Measurements from ENCODE around the gene DNAJC4. TPM values are rescaled to one million over a fixed set of nuclear protein-coding genes. Genes with fewer than 3 reads are reported as not detected.

The DNAJC4 gene
- total and polyA plus RNA-seq, 2 experiments from 2014 or later: 11.0 to 34.7 TPM

GRCh38 chr11:64249563-64250414 is 19.4 kb downstream of the DNAJC4 start:
- no peak overlapping the region for H3K4me3 ChIP-seq
- 87 to 92% methylated on average over 8 of the region's 8 CpGs for WGBS, 2 experiments (ENCODE audit: low coverage in 1 of 2, low lambda C conversion rate in 2 of 2, missing lambda C conversion rate in 2 of 2)
- no peak for TF ChIP-seq EZH2 (IDR thresholded peaks at IDR 0.05; ENCODE audit: insufficient read depth, poor library complexity, severe bottlenecking)
- no peak for TF ChIP-seq EZH2phosphoT487 (IDR thresholded peaks at IDR 0.05; ENCODE audit: insufficient read depth, low read depth)
- peaks cover 11% of the 10 kb centered on the region; the same call in 1 of the 2 replicates for H3K4me1 ChIP-seq (ENCODE audit: insufficient read depth)
- no peaks in the 10 kb centered on the region for H3K27me3 ChIP-seq (replicated peaks; ENCODE audit: insufficient read depth)
- H3F3A ChIP-seq (ENCODE audit: insufficient read depth): peaks cover 13% of the 10 kb centered on the region; the same call in 1 of the 2 replicates
- no peaks in the 10 kb centered on the region for H3K36me3 ChIP-seq (ENCODE audit: low read depth)
- H3K4me2 ChIP-seq (ENCODE audit: unreplicated experiment): no peak overlapping the region
- H3K27ac ChIP-seq: no peak overlapping the region
- no peak for DNase-seq
- peaks cover 44% of the 10 kb centered on the region for H3K79me2 ChIP-seq (ENCODE audit: insufficient read depth)
- H3K9ac ChIP-seq: no peak overlapping the region
- H4K20me1 ChIP-seq (ENCODE audit: insufficient read depth): no peaks in the 10 kb centered on the region
- H3K9me2 ChIP-seq (ENCODE audit: insufficient read depth): no peaks in the 10 kb centered on the region
- no peak overlapping the region for H2AFZ ChIP-seq
- in situ Hi-C loops (cut with MboI): no loop called here
- no peaks in the 10 kb centered on the region for H3K9me3 ChIP-seq (ENCODE audit: low read depth)

- no peaks in the 10 kb centered on the region for H4K20me1 ChIP-seq (ENCODE audit: insufficient read depth)
- H3K4me3 ChIP-seq: peak overlapping the region; percentile 91
- H3K9ac ChIP-seq: peak overlapping the region; percentile 56
- H3K79me2 ChIP-seq (ENCODE audit: insufficient read depth): peaks cover 36% of the 10 kb centered on the region
- peak overlapping the region; percentile 67 for H3K4me2 ChIP-seq (ENCODE audit: unreplicated experiment)
- H3K9me3 ChIP-seq (ENCODE audit: low read depth): no peaks in the 10 kb centered on the region
- H2AFZ ChIP-seq: peak overlapping the region; percentile 80
- peaks cover 6% of the 10 kb centered on the region; the same call in 1 of the 2 replicates for H3F3A ChIP-seq (ENCODE audit: insufficient read depth)
- in situ Hi-C loops (cut with MboI): no loop called here
- 23 to 27% methylated on average over 12 to 13 of the region's 13 CpGs for WGBS, 2 experiments (ENCODE audit: low coverage in 1 of 2, low lambda C conversion rate in 2 of 2, missing lambda C conversion rate in 2 of 2)
- H3K27ac ChIP-seq: no peak overlapping the region
- no peak for TF ChIP-seq EZH2 (IDR thresholded peaks at IDR 0.05; ENCODE audit: insufficient read depth, poor library complexity, severe bottlenecking)
- peaks cover 11% of the 10 kb centered on the region; the same call in 1 of the 2 replicates for H3K4me1 ChIP-seq (ENCODE audit: insufficient read depth)
- H3K9me2 ChIP-seq (ENCODE audit: insufficient read depth): no peaks in the 10 kb centered on the region
- no peaks in the 10 kb centered on the region; the same call in 1 of the 2 replicates for H3K36me3 ChIP-seq (ENCODE audit: low read depth)
- no peak for DNase-seq
- no peaks in the 10 kb centered on the region for H3K27me3 ChIP-seq (replicated peaks; ENCODE audit: insufficient read depth)
Observed at GRCh38 chr11:64250415-64251015, 20.2 kb downstream of the DNAJC4 start.

- H3F3A ChIP-seq (ENCODE audit: insufficient read depth): peaks cover 5% of the 10 kb centered on the region; the same call in 1 of the 2 replicates
- in situ Hi-C loops (cut with MboI): no loop called here
- H3K36me3 ChIP-seq (ENCODE audit: low read depth): no peaks in the 10 kb centered on the region; the same call in 1 of the 2 replicates
- H3K4me2 ChIP-seq (ENCODE audit: unreplicated experiment): peak within 1 kb of the TSS; percentile 99
- no peaks in the 10 kb centered on the region for H3K9me3 ChIP-seq (ENCODE audit: low read depth)
- DNase-seq: peak; percentile 82
- H4K20me1 ChIP-seq (ENCODE audit: insufficient read depth): no peaks in the 10 kb centered on the region
- no peaks in the 10 kb centered on the region for H3K9me2 ChIP-seq (ENCODE audit: insufficient read depth)
- no peaks in the 10 kb centered on the region for H3K27me3 ChIP-seq (replicated peaks; ENCODE audit: insufficient read depth)
- peaks cover 11% of the 10 kb centered on the region; the same call in 1 of the 2 replicates for H3K4me1 ChIP-seq (ENCODE audit: insufficient read depth)
- peaks cover 30% of the 10 kb centered on the region for H3K79me2 ChIP-seq (ENCODE audit: insufficient read depth)
- peak within 1 kb of the TSS; percentile 81 for H2AFZ ChIP-seq
- 1 to 2% methylated on average over 19 to 46 of the region's 75 CpGs for WGBS, 2 experiments (ENCODE audit: low coverage in 1 of 2, low lambda C conversion rate in 2 of 2, missing lambda C conversion rate in 2 of 2)
- TF ChIP-seq EZH2phosphoT487 (IDR thresholded peaks at IDR 0.05; ENCODE audit: insufficient read depth, low read depth) (no peak), EZH2 (IDR thresholded peaks at IDR 0.05; ENCODE audit: insufficient read depth, poor library complexity, severe bottlenecking) (no peak)
- H3K27ac ChIP-seq: peak within 1 kb of the TSS; percentile 39
- peak within 1 kb of the TSS; percentile 91 for H3K4me3 ChIP-seq
- H3K9ac ChIP-seq: peak within 1 kb of the TSS; percentile 87
Observed at GRCh38 chr11:64251016-64251752, 20.8 kb downstream of the DNAJC4 start, which contains the start of gene PLCB3. PLCB3 (plus strand) TSS chr11:64251530; CDS start chr11:64251650, 120 bp downstream.

- H3K79me2 ChIP-seq (ENCODE audit: insufficient read depth): peaks cover 29% of the 10 kb centered on the region
- in situ Hi-C loops (cut with MboI): no loop called here
- no peaks in the 10 kb centered on the region for H3K27me3 ChIP-seq (replicated peaks; ENCODE audit: insufficient read depth)
- no peaks in the 10 kb centered on the region for H3K9me3 ChIP-seq (ENCODE audit: low read depth)
- peaks cover 11% of the 10 kb centered on the region; the same call in 1 of the 2 replicates for H3K4me1 ChIP-seq (ENCODE audit: insufficient read depth)
- H3K9me2 ChIP-seq (ENCODE audit: insufficient read depth): no peaks in the 10 kb centered on the region
- no peak for TF ChIP-seq EZH2phosphoT487 (IDR thresholded peaks at IDR 0.05; ENCODE audit: insufficient read depth, low read depth)
- no peak for TF ChIP-seq EZH2 (IDR thresholded peaks at IDR 0.05; ENCODE audit: insufficient read depth, poor library complexity, severe bottlenecking)
- peak overlapping the region; percentile 99 for H3K4me2 ChIP-seq (ENCODE audit: unreplicated experiment)
- H3K9ac ChIP-seq: peak overlapping the region; percentile 87
- peak overlapping the region; percentile 91 for H3K4me3 ChIP-seq
- no peak for DNase-seq
- WGBS, 2 experiments (ENCODE audit: low coverage in 1 of 2, low lambda C conversion rate in 2 of 2, missing lambda C conversion rate in 2 of 2): 1 to 3% methylated on average over 18 of the region's 18 CpGs
- H3K36me3 ChIP-seq (ENCODE audit: low read depth): no peaks in the 10 kb centered on the region; the same call in 1 of the 2 replicates
- H3F3A ChIP-seq (ENCODE audit: insufficient read depth): peaks cover 5% of the 10 kb centered on the region; the same call in 1 of the 2 replicates
- no peaks in the 10 kb centered on the region for H4K20me1 ChIP-seq (ENCODE audit: insufficient read depth)
- peak overlapping the region; percentile 39 for H3K27ac ChIP-seq
- peak overlapping the region; percentile 81 for H2AFZ ChIP-seq
Observed at GRCh38 chr11:64251753-64252002, 21.3 kb downstream of the DNAJC4 start.
